HG02885 (cell line): ENCODE results near the gene CACHD1.
A peak's percentile ranks its signal among the peaks of the same experiment; 100 is the strongest.

ENCODE experiments used
- ATAC-seq: cut with Tn5 transposase; IDR thresholded peaks from one replicate; pipeline ENCODE4 v1.9.1; 2021; ENCODE audit warnings: mild to moderate bottlenecking; ENCODE audit not compliant: unreplicated experiment, poor library complexity

The CACHD1 gene

GRCh38 chr1:64469977-64470664 lies at the start of gene CACHD1:
CACHD1 (plus strand) TSS chr1:64470129; CDS start chr1:64470745, 616 bp downstream.
- ATAC-seq: peak; percentile 83

DNA sequence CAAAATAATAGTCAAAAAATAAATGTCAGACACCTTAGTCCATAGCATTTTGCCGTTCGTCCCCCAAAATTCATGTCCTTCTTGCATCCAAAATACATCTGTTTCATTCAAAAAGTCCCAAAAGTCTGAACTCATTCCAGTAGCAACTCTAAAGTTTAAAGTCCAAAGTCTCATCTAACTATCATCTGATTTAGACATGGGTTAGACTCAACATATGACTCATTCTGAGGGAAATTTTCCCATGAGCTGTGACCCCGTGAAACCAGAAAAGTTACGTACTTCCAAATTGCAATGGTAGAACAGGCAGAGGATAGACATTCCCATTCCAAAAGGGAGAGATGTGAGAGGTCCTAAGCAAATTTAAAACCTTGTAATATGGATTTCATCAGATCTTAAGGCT lies 48.6 kb upstream of the CACHD1 start:
- no peak for ATAC-seq

DNA sequence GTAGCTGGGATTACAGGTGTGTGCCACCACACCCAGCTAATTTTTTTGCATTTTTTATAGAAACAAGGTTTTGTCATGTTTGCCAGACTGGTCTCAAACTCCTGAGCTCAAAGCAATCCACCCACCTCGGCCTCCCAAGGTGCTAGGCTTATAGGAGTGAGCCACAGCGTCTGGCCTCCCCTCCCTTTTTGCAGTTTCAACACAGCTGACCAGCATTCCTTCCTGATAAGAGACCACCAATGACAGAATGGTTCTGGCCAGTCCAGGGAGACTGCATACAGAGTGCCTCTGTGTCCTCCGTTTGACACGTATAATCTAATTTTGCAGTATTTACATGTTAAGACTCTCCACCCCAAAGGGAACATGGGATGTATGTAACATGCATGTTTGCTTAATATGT lies 46.4 kb upstream of the CACHD1 start:
- ATAC-seq: no peak

DNA sequence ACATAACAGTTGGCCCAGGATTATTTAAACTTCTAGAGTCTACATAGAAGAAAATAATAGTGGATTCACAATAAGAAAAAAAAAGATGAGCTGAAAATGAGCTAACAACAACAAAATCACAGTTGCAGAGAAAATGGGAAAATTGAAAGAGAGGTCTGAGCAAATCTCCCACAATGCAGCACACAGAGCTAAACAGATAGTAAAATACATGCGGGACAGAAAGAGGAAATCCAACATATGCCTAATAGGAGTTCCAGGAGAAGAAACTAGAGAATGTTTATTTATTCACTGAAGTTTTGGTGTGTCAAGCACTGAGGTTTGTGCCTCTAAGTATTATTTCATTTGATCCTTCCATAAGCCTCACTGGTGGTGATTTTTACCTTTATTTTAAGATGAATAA lies 45.5 kb upstream of the CACHD1 start:
- no peak for ATAC-seq

- ATAC-seq: no peak
Measured at GRCh38 chr1:64425521-64425920, 44.4 kb upstream of the CACHD1 start.

- no peak for ATAC-seq
Measured at GRCh38 chr1:64426681-64427080, 43.2 kb upstream of the CACHD1 start.

GRCh38 chr1:64427879-64428278 lies 42.0 kb upstream of the CACHD1 start:
- no peak for ATAC-seq

- no peak for ATAC-seq
Measured at GRCh38 chr1:64433308-64433707, 36.6 kb upstream of the CACHD1 start.

DNA sequence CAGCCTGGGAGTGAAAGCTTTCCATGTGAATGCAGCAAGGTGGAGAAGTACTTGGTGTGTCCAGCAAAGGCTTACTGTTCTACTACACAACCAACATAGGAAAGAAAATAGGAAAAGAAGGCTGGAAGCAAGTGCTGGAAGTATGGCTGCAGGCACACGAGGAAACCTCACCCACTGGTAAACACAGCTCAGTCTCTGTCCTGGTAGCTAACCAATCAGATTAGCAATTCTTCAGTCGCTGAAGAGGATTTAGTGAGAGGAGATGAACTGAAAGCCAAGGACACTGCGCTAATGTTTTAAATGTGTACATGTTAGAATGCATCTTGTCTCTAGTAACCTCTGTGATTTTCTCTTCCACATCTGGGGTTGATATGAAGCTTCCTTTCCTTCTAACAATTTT lies 36.2 kb upstream of the CACHD1 start:
- no peak for ATAC-seq

GRCh38 chr1:64435000-64435399 lies 34.9 kb upstream of the CACHD1 start:
- ATAC-seq: no peak

GRCh38 chr1:64437453-64437852 lies 32.5 kb upstream of the CACHD1 start:
- ATAC-seq: no peak

- no peak for ATAC-seq
Measured at GRCh38 chr1:64440183-64440826, 29.6 kb upstream of the CACHD1 start.

DNA sequence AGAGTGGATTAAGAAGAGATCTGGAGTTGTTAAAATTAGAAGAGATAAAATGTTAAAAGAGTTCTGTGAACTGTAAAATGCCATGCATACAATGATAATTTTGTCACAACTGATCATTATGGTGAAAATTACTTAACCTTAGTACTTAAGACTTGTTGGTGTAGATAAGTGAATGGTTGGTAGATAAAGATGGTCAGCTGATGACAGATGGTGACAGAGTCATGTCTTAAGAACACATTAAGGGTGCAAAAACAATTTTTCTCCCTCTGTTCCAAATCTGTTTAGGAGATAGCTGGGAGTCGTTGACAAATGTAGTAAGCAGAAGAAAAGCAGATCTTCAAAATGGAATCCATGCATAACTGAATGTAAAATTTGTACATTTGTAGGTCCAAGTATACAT lies 18.5 kb upstream of the CACHD1 start:
- no peak for ATAC-seq

GRCh38 chr1:64453688-64454087 lies 16.2 kb upstream of the CACHD1 start:
- ATAC-seq: no peak

DNA sequence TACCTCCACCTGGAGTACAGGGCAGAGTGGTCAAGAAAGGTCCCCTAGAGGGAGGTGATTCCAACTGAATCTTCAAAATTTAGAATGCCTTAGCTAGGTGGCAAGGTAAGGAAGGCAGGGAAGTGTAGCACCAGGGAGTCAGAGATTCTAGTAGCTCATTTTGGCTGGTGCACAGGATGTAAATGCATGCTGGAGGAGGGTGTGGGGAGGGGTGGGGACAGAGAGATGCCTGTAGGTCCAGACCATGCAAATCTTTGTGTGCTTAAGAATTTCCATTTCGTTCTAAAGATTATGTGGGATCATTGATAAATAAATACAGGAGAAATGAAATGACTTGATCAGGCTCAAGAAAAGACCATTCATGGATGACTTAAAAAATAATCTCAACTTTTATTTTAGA lies 11.0 kb upstream of the CACHD1 start:
- ATAC-seq: no peak

DNA sequence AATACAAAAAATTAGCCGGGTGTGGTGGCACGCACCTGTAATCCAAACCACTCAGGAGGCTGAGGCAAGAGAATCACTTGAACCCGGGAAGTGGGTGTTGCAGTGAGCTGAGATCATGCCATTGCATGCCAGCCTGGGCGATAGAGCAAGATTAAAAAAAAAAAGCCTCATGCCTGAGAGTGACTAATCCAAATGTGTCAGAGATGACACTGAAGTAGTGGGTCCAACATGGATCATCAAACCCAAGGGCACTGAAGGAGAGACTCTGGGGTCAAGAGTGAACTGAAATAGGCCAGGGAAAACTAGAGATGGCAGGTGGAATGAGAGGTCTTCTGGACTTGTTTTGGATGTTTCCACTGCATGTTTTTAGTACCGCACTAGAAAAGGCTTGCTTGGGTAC lies 10.2 kb upstream of the CACHD1 start:
- ATAC-seq: no peak

DNA sequence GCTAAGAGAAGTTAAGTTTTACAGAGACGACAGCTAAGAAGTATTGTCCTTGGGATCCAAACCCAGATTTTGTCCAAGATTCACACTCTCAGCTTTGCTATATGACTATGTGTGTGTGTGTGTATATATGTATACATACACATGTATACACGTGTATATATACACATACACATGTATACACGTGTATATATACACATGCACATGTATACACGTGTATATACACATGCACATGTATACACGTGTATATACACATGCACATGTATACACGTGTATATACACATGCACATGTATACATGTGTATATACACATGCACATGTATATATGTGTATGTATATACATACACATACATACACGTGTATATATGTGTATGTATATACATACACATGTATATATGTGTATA lies 3.9 kb upstream of the CACHD1 start:
- no peak for ATAC-seq

GRCh38 chr1:64469116-64469976 lies 583 bp upstream of the CACHD1 start:
- no peak for ATAC-seq

GRCh38 chr1:64470665-64471217 lies 812 bp downstream of the CACHD1 start:
- ATAC-seq: peak; percentile 23

DNA sequence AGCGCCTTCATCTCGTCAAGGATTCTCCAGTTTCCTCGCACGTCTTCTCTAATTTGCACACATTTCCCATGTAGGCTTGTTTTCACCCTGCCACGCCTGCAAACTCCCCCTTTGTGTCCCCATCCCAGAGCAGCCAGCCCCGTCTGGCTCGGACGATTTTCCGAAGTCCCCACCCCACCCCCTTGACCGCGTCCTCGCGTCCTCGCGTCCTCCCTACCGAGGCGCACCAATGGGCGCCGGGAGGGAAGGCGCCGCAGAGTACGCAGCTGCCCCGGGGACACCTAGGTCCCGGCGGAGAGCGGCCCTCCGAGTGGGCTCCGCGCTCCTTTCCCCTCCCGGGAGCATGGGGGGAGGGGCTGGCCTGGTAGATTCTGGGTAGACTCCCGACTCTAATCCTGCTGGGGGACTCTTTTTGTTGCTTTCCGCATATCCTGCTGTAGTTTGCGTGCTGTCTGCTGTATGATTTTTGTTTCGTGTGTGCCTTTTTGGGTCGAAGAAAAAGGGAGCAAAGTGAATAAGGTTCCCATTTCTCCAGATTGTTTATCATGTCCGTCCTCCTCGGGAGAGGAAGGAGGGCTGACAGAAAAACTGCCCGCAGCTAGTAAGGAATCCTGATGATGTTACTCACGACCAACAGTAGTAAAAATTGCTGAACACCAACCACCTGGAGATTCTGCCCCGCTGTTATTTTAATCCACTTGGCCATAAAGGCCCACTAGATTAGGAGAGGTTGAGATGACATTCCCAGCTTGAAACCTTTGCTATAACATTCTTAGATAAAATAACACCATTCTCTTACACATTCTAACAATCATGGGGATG lies 1.5 kb downstream of the CACHD1 start:
- ATAC-seq: no peak
